Lower leg skin (tissue), 3 donors: ENCODE data around the gene ANKRD17.

Experiments used
- POLR2A ChIP-seq, 2 donors: fragments of 450-650 bp; IDR thresholded peaks; one replicate each; pipeline ENCODE4 v1.6.1; 2016 to 2017; ENCODE audit warnings: antibody characterized with exemption in 2 of 2, mild to moderate bottlenecking in 1 of 2, moderate library complexity in 1 of 2
- TF ChIP-seq, protein P1 (sequence below), 3 donors: fragments of 450-650 bp; IDR thresholded peaks; one replicate each; pipeline ENCODE4 v1.5.1; 2016; ENCODE audit warnings: antibody characterized with exemption in 3 of 3, mild to moderate bottlenecking in 3 of 3, moderate library complexity in 2 of 3

DNA sequence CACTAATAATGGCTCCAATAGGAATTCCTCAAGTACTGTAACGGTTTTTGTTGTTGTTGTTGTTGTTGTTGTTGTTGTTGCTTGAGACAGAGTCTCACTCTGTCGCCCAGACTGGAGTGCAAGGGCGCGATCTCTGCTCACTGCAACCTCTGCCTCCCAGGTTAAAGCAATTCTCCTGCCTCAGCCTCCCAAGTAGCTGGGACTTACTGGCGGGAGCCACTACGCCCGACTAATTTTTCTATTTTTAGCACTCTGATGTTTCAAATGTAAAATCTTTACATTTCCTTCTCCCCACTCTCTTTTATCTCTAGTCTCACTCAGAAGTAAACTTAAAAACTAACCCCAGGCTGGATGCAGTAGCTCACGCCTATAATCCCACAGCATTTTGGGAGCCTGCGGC is 8.0 kb downstream of the ANKRD17 start:
- TF ChIP-seq POLR2A (IDR thresholded peaks at IDR 0.05), result no peak
- TF ChIP-seq, protein P1, sequence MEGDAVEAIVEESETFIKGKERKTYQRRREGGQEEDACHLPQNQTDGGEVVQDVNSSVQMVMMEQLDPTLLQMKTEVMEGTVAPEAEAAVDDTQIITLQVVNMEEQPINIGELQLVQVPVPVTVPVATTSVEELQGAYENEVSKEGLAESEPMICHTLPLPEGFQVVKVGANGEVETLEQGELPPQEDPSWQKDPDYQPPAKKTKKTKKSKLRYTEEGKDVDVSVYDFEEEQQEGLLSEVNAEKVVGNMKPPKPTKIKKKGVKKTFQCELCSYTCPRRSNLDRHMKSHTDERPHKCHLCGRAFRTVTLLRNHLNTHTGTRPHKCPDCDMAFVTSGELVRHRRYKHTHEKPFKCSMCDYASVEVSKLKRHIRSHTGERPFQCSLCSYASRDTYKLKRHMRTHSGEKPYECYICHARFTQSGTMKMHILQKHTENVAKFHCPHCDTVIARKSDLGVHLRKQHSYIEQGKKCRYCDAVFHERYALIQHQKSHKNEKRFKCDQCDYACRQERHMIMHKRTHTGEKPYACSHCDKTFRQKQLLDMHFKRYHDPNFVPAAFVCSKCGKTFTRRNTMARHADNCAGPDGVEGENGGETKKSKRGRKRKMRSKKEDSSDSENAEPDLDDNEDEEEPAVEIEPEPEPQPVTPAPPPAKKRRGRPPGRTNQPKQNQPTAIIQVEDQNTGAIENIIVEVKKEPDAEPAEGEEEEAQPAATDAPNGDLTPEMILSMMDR (IDR thresholded peaks at IDR 0.05), result no peak
